ENCODE results near the gene FGFR2.
A peak's percentile ranks its signal among the peaks of the same experiment; 100 is the strongest.
"Not testable (repeated sequence)": the region's sequence is repeated elsewhere in the genome, so short reads cannot be mapped to it uniquely, and the experiment has no call there.

Gene FGFR2

DNA sequence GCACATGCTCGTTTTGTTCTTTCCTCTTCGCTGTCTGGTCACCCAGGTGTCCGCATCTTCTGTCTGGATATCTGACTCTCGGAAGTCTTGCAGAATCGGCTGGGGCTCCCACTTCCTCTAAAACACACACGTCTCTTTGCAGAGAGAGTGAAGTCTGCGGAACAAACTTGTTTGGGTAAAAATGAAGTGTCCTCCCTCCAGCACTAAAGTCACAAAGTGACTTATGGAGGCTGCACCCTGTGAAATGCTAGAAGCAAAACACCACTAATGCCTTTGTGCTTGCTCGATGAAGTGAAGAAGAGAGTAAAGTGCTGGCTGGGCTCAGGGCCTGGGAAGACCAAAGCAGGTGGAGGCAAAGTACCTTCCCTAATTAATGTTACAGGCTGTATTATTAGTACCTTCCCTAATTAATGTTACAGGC lies 71.4 kb downstream of the FGFR2 start:
- H3K27ac ChIP-seq (ENCODE audit: low read depth in 2 of 2, low read length in 2 of 2): no peak overlapping the region
- no peaks in the 10 kb centered on the region for H3K27me3 ChIP-seq (ENCODE audit: control insufficient read depth in 2 of 2, insufficient read depth in 2 of 2, low read length in 2 of 2)
- peaks cover 16 to 22% of the 10 kb centered on the region in 2 donors for H3K4me1 ChIP-seq (ENCODE audit: control insufficient read depth in 2 of 2, insufficient read depth in 2 of 2, low read length in 2 of 2)
- H3K4me3 ChIP-seq (ENCODE audit: low read length in 2 of 2): no peak overlapping the region
- H3K9me3 ChIP-seq (ENCODE audit: control insufficient read depth in 2 of 2, low read length in 2 of 2): no peaks in the 10 kb centered on the region
- no peak overlapping the region for H3K9ac ChIP-seq (ENCODE audit: low read depth in 1 of 2, low read length in 2 of 2)
- H3K36me3 ChIP-seq (ENCODE audit: control insufficient read depth in 2 of 2, insufficient read depth in 2 of 2, low read length in 2 of 2): no peaks in the 10 kb centered on the region

DNA sequence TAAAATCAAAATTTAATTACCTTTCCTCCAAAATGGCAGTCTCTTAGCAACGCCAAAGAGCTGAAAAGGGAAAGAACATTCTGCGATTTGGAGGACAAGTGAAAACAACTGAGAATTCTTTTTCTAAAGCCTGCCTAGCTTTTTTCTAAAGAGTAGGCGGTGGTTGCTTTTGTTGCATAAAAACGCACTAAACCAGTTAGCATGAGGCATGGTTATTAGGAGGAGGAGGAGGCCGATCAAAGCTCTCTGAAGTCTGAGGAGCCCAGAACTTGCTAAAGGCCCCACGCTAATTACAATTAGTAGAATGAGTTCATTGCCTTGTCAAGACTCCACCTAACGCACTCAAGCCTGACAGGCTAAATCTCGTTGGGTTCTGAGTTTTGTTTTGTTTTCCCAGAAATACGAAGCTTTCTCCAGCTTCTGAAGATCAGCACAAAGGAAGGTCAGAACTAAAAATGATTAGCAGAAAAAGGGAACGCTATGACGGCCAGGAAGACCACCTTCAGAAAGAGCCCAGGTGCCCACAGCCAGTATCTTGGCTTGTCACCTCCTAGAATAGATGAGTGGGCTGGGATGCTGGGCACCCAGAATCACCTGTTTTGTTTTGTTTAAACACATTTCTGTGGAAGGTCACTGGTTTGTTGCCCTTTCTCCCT lies 72.0 kb downstream of the FGFR2 start:
- Histone ChIP-seq H3K4me1 (ENCODE audit: control insufficient read depth in 2 of 2, insufficient read depth in 2 of 2, low read length in 2 of 2) (peaks cover 16 to 22% of the 10 kb centered on the region in 2 donors), H3K27ac (ENCODE audit: low read depth in 2 of 2, low read length in 2 of 2) (peak overlapping the region in 1 of 2 donors; percentile 6), H3K36me3 (ENCODE audit: control insufficient read depth in 2 of 2, insufficient read depth in 2 of 2, low read length in 2 of 2) (no peaks in the 10 kb centered on the region), H3K9me3 (ENCODE audit: control insufficient read depth in 2 of 2, low read length in 2 of 2) (no peaks in the 10 kb centered on the region), H3K27me3 (ENCODE audit: control insufficient read depth in 2 of 2, insufficient read depth in 2 of 2, low read length in 2 of 2) (no peaks in the 10 kb centered on the region), H3K4me3 (ENCODE audit: low read length in 2 of 2) (no peak overlapping the region), H3K9ac (ENCODE audit: low read depth in 1 of 2, low read length in 2 of 2) (no peak overlapping the region)

DNA sequence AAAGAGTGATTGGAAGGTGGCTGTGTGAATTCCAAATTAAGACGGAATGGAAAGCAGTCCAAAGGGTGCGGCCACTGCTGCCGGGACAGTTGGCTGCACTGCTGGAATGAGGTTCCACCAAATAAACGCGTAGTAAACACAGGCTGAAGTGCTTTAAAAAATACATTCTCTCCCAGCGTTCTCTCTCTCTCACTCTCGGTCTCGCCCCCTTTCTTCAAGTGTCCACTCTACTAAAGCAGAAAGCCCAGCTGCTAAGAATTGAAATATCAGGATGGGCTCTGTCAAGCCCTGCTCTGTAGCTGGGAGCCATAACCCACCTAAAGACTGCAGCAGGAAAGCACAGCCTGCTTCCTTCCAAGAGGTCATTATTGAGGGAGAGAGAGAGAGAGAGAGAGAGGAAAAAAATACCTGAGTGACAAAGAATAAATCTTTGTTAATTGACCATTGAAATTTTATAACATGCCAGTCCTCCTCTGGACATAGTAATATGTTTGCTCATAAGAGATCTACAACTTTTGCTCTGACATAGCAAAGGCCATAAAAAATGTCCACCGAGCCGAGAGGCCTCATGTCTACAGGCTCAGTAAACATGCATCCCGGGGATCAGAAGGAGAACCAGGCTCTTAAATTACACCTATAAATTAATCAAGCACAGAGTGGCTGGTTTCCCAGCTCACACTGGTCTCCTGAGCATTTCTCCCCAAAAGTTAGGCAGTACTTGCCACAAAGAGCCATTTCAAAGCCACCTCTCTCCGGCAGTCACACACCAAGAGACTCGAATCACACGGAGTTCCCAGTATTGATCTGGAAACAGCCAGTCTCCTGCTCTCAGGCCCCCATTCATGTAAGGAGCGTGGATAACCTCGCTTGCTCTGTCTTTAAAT lies 72.8 kb downstream of the FGFR2 start:
- no peak overlapping the region for H3K9ac ChIP-seq (ENCODE audit: low read depth in 1 of 2, low read length in 2 of 2)
- peak overlapping the region in 1 of 2 donors; percentile 6 for H3K27ac ChIP-seq (ENCODE audit: low read depth in 2 of 2, low read length in 2 of 2)
- H3K4me3 ChIP-seq (ENCODE audit: low read length in 2 of 2): no peak overlapping the region
- H3K9me3 ChIP-seq (ENCODE audit: control insufficient read depth in 2 of 2, low read length in 2 of 2): no peaks in the 10 kb centered on the region
- H3K36me3 ChIP-seq (ENCODE audit: control insufficient read depth in 2 of 2, insufficient read depth in 2 of 2, low read length in 2 of 2): no peaks in the 10 kb centered on the region
- H3K27me3 ChIP-seq (ENCODE audit: control insufficient read depth in 2 of 2, insufficient read depth in 2 of 2, low read length in 2 of 2): no peaks in the 10 kb centered on the region
- H3K4me1 ChIP-seq (ENCODE audit: control insufficient read depth in 2 of 2, insufficient read depth in 2 of 2, low read length in 2 of 2): peaks cover 16 to 22% of the 10 kb centered on the region in 2 donors

DNA sequence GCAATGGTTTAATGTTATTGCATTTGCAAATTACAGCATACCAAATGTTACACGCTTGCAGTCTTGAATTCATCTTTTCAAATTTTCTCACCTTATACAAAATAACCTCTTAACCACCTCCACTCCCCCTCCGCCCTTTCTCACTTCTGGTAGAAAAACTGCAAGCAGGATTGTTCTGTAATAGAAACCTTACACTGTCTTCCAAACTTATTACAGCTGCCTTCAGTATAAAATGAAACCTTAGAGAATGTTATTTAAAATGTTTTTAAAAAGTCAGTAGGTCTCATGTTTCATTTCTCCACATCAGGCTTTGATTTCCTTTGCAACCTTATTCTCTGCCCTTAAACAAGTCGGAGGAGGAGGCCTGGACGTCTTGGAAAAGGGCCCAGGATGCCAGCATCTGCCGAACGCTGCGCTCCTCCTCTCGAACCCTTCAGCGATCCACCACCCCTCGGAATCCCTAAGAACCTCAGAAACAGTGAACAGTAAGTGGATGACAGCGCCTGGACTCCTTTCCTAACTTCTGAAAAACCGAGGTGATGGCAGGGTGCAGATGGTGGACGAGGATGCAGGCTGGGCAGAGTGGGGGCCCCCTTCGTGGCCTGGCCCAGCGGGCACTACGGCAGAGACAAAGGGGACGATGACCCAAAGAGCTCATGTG lies 74.0 kb downstream of the FGFR2 start:
- H3K9ac ChIP-seq (ENCODE audit: low read depth in 1 of 2, low read length in 2 of 2): no peak overlapping the region
- no peaks in the 10 kb centered on the region for H3K9me3 ChIP-seq (ENCODE audit: control insufficient read depth in 2 of 2, low read length in 2 of 2)
- H3K36me3 ChIP-seq (ENCODE audit: control insufficient read depth in 2 of 2, insufficient read depth in 2 of 2, low read length in 2 of 2): no peaks in the 10 kb centered on the region
- H3K4me3 ChIP-seq (ENCODE audit: low read length in 2 of 2): peak overlapping the region in 1 of 2 donors; percentile 7
- peak overlapping the region in 1 of 2 donors; percentile 10 for H3K27ac ChIP-seq (ENCODE audit: low read depth in 2 of 2, low read length in 2 of 2)
- no peaks in the 10 kb centered on the region for H3K27me3 ChIP-seq (ENCODE audit: control insufficient read depth in 2 of 2, insufficient read depth in 2 of 2, low read length in 2 of 2)
- H3K4me1 ChIP-seq (ENCODE audit: control insufficient read depth in 2 of 2, insufficient read depth in 2 of 2, low read length in 2 of 2): peaks cover 16 to 22% of the 10 kb centered on the region in 2 donors

DNA sequence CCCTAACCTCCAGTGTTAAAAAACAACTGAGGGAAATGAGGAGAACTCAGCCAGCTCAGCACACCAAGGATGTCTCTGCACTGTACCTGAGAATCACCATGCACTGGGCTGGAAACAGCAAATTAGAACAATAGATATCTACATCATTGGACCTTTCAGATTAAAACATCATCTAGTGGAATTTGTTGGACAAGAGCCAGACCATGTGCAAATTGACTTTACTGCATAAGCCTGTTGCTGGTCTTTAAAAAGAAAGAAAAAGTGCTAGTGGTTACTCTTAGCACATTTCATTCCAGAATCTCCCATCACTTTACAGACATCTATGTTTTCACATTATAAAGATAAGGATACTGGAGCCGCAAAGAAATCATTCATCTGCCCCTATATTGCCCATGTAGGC lies 75.4 kb downstream of the FGFR2 start:
- Histone ChIP-seq H3K36me3 (ENCODE audit: control insufficient read depth in 2 of 2, insufficient read depth in 2 of 2, low read length in 2 of 2) (peaks cover 0 to 6% of the 10 kb centered on the region in 2 donors), H3K27me3 (ENCODE audit: control insufficient read depth in 2 of 2, insufficient read depth in 2 of 2, low read length in 2 of 2) (no peaks in the 10 kb centered on the region), H3K9me3 (ENCODE audit: control insufficient read depth in 2 of 2, low read length in 2 of 2) (no peaks in the 10 kb centered on the region), H3K27ac (ENCODE audit: low read depth in 2 of 2, low read length in 2 of 2) (peak overlapping the region; percentile 27 to 43), H3K9ac (ENCODE audit: low read depth in 1 of 2, low read length in 2 of 2) (no peak overlapping the region), H3K4me3 (ENCODE audit: low read length in 2 of 2) (no peak overlapping the region), H3K4me1 (ENCODE audit: control insufficient read depth in 2 of 2, insufficient read depth in 2 of 2, low read length in 2 of 2) (peaks cover 16 to 22% of the 10 kb centered on the region in 2 donors)

DNA sequence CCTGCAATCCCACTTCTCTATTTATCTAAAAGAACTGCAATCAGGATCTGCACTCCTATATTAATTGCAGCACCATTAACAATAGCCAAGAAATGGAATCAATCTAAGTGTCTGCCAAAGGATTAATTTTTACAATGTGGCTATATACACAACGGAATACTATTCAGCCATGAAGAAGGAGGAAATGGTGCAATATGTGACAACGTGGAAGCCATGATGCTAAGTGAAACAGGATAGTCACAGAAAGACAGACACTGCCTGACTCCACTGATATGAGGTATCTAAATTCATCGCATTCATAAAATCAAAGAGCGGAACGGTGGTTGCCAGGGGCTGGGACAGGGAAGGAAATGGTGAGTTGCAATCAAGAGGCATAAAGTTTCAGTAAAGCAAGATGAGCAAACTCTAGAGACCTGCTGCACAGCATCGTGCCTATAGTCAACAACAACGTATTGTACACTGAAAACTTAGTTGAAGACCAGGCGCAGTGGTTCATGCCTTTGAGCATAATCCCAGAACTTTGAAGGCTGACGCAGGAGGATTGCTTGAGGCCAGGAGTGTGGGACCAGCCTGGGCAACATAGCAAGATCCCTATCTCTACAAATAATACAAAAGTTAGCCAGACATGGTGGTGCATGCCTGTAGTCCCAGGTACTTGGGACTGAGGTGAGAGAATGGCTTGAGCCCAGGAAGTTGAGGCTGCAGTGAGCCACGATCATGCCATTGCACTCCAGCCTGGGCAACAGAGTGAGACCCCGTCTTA lies 76.3 kb downstream of the FGFR2 start:
- H3K4me3 ChIP-seq (ENCODE audit: low read length in 2 of 2): no peak overlapping the region
- H3K36me3 ChIP-seq (ENCODE audit: control insufficient read depth in 2 of 2, insufficient read depth in 2 of 2, low read length in 2 of 2): peaks cover 4 to 6% of the 10 kb centered on the region in 2 donors
- H3K27me3 ChIP-seq (ENCODE audit: control insufficient read depth in 2 of 2, insufficient read depth in 2 of 2, low read length in 2 of 2): no peaks in the 10 kb centered on the region
- no peak overlapping the region for H3K27ac ChIP-seq (ENCODE audit: low read depth in 2 of 2, low read length in 2 of 2)
- H3K4me1 ChIP-seq (ENCODE audit: control insufficient read depth in 2 of 2, insufficient read depth in 2 of 2, low read length in 2 of 2): peaks cover 16 to 22% of the 10 kb centered on the region in 2 donors
- no peak overlapping the region for H3K9ac ChIP-seq (ENCODE audit: low read depth in 1 of 2, low read length in 2 of 2)
- no peaks in the 10 kb centered on the region for H3K9me3 ChIP-seq (ENCODE audit: control insufficient read depth in 2 of 2, low read length in 2 of 2)

DNA sequence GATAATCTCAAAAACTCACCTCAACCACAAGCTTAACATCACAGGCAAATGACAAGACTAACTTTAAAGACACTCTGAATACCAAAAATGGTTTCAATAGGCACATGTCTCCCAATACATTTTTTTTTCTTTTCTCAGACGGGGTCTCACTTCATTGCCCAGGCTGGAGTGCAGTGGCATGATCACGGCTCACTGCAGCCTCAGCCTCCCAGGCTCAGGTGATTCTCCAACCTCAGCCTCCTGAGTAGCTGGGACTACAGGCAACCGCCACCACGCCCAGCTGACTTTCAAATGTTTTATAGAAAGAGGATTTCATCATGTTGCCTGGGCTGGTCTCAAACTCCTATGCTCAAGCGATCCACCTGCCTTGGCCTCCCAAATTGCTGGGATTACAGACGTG lies 77.7 kb downstream of the FGFR2 start:
- H3K4me1 ChIP-seq (ENCODE audit: control insufficient read depth in 2 of 2, insufficient read depth in 2 of 2, low read length in 2 of 2): peaks cover 14 to 22% of the 10 kb centered on the region in 2 donors
- H3K27ac ChIP-seq (ENCODE audit: low read depth in 2 of 2, low read length in 2 of 2); H3K4me3 ChIP-seq (ENCODE audit: low read length in 2 of 2); H3K27me3 ChIP-seq (ENCODE audit: control insufficient read depth in 2 of 2, insufficient read depth in 2 of 2, low read length in 2 of 2); H3K9me3 ChIP-seq (ENCODE audit: control insufficient read depth in 2 of 2, low read length in 2 of 2); H3K9ac ChIP-seq (ENCODE audit: low read depth in 1 of 2, low read length in 2 of 2); H3K36me3 ChIP-seq (ENCODE audit: control insufficient read depth in 2 of 2, insufficient read depth in 2 of 2, low read length in 2 of 2): not testable (repeated sequence)

DNA sequence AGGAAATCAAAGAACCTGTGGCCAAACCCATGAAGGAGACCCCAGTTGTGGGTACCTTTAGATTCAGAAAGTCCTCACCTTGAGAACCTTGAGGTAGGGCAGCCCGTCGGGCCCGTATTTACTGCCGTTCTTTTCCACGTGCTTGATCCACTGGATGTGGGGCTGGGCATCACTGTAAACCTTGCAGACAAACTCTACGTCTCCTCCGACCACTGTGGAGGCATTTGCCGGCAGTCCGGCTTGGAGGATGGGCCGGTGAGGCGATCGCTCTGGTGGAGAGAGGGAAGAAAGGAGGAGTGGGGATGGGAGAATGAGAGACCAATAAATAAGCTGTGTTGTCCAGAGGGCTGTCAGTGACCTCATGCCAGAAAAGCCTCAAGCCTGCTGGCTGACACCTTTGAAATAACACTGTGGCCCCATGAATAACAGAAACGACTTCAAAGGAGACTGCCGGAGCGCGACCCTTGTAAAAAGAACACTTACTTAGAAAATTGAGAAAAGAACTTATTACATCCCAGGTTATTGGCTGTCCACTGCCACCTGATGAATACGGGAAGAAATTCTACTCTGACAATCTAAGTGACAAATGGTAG lies 78.2 kb downstream of the FGFR2 start:
- Histone ChIP-seq H3K9ac (ENCODE audit: low read depth in 1 of 2, low read length in 2 of 2) (no peak overlapping the region), H3K4me1 (ENCODE audit: control insufficient read depth in 2 of 2, insufficient read depth in 2 of 2, low read length in 2 of 2) (peaks cover 8 to 17% of the 10 kb centered on the region in 2 donors), H3K36me3 (ENCODE audit: control insufficient read depth in 2 of 2, insufficient read depth in 2 of 2, low read length in 2 of 2) (peaks cover 6 to 8% of the 10 kb centered on the region in 2 donors), H3K9me3 (ENCODE audit: control insufficient read depth in 2 of 2, low read length in 2 of 2) (no peaks in the 10 kb centered on the region), H3K27me3 (ENCODE audit: control insufficient read depth in 2 of 2, insufficient read depth in 2 of 2, low read length in 2 of 2) (no peaks in the 10 kb centered on the region), H3K27ac (ENCODE audit: low read depth in 2 of 2, low read length in 2 of 2) (no peak overlapping the region), H3K4me3 (ENCODE audit: low read length in 2 of 2) (no peak overlapping the region)

DNA sequence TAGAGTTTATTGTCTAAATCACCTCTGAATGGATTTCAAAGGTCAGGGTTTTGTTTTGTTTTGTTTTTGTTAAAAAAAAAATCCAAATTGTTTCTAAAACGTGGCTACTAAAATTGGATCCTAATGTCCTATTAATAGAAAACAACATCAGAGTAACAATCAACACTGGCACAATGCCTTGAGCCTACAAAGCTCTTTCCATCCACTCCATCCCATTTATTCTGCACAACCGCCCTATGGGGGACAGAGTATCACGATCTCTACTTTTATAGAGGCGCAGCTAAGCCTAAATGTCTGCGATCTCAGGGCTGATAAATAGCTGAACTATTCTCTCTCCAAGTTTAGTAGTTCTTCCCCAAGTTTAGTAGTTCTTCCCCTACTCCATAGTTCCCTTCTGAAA lies 78.8 kb downstream of the FGFR2 start:
- H3K4me1 ChIP-seq (ENCODE audit: control insufficient read depth in 2 of 2, insufficient read depth in 2 of 2, low read length in 2 of 2): peaks cover 5 to 14% of the 10 kb centered on the region in 2 donors
- no peaks in the 10 kb centered on the region for H3K27me3 ChIP-seq (ENCODE audit: control insufficient read depth in 2 of 2, insufficient read depth in 2 of 2, low read length in 2 of 2)
- no peak overlapping the region for H3K4me3 ChIP-seq (ENCODE audit: low read length in 2 of 2)
- peaks cover 6 to 11% of the 10 kb centered on the region in 2 donors for H3K36me3 ChIP-seq (ENCODE audit: control insufficient read depth in 2 of 2, insufficient read depth in 2 of 2, low read length in 2 of 2)
- no peak overlapping the region for H3K9ac ChIP-seq (ENCODE audit: low read depth in 1 of 2, low read length in 2 of 2)
- no peak overlapping the region for H3K27ac ChIP-seq (ENCODE audit: low read depth in 2 of 2, low read length in 2 of 2)
- no peaks in the 10 kb centered on the region for H3K9me3 ChIP-seq (ENCODE audit: control insufficient read depth in 2 of 2, low read length in 2 of 2)
